Gastrocnemius medialis (tissue), 4 donors: ENCODE data around the gene AKNA. TPM values are rescaled to one million over a fixed set of nuclear protein-coding genes. Genes with fewer than 3 reads are reported as not detected.
A peak's percentile ranks its signal among the peaks of the same experiment; 100 is the strongest.

Source experiments
- ATAC-seq, 2 donors: fragments of 150-250 bp; one replicate each; pipeline ENCODE4 v1.9.1; 2016
- DNase-seq, 2 donors: peaks; one replicate each; pipeline ENCODE4 v3.0.0-alpha.2; 2019
- H3K27ac ChIP-seq, 4 donors: fragments of 200-600 bp; sonication (generic); 1 replicate in 1 of 4; 2 replicates in 3 of 4; pipeline ENCODE4 v1.5.1; 2016 to 2018; ENCODE audit warnings: mild to moderate bottlenecking in 2 of 4, moderate library complexity in 1 of 4
- H3K27me3 ChIP-seq, 3 donors: fragments of 200-600 bp; sonication (generic) in 2 of 3; 1 replicate in 1 of 3; 2 replicates in 2 of 3; pipeline versions ENCODE4 v1.5.1 to v1.6.0; 2016 to 2019; ENCODE audit warnings: mild to moderate bottlenecking in 1 of 3, moderate library complexity in 1 of 3
- H3K36me3 ChIP-seq, 2 donors: fragments of 200-600 bp; sonication (generic) in 1 of 2; one replicate each; pipeline ENCODE4 v1.5.1; 2017 to 2018
- H3K4me1 ChIP-seq, 2 donors: fragments of 200-600 bp; sonication (generic) in 1 of 2; one replicate each; pipeline ENCODE4 v1.5.1; 2016 to 2017; ENCODE audit warnings: mild to moderate bottlenecking in 2 of 2
- H3K4me3 ChIP-seq, 4 donors: fragments of 200-600 bp; sonication (generic) in 3 of 4; 1 replicate in 1 of 4; 2 replicates in 3 of 4; pipeline ENCODE4 v1.5.1; 2016 to 2019; ENCODE audit warnings: mild to moderate bottlenecking in 2 of 4
- H3K9me3 ChIP-seq, 3 donors: fragments of 200-600 bp; sonication (generic) in 2 of 3; 1 replicate in 1 of 3; 2 replicates in 2 of 3; pipeline ENCODE4 v1.5.1; 2016 to 2019
- POLR2A ChIP-seq, 2 donors: fragments of 450-650 bp; IDR thresholded peaks; one replicate each; pipeline ENCODE4 v1.6.1; 2017; ENCODE audit warnings: antibody characterized with exemption in 2 of 2, mild to moderate bottlenecking in 2 of 2, moderate library complexity in 2 of 2
- in situ Hi-C, 4 donors: fragments of 200-750 bp; cut with MboI; loops; one replicate each; pipeline versions ENCODE4 v1.15.0 to v1.8.0; 2017; ENCODE audit warnings: low sequenced_read_pairs in 4 of 4
- intact Hi-C: fragments of 100-400 bp; cut with DNase I; formaldehyde crosslinking; loops from one replicate; pipeline ENCODE4 v1.15.1; 2023; ENCODE audit warnings: low total_unique reads
- total RNA-seq, 4 donors: library from RNA; depleted of rRNA; stranded (reverse); fragments of >200 nt; gene quantifications; one replicate each; pipeline versions ENCODE4 v1.1.0 to v1.2.3, GENCODE V29; 2016
- TF ChIP-seq, protein P1 (sequence below), 5 experiments: fragments of 450-650 bp in 3 of 5; fragments of 200-600 bp in 2 of 5; sonication (generic) in 2 of 5; IDR thresholded peaks in 4 of 5; conservative IDR thresholded peaks in 1 of 5; 1 replicate in 4 of 5; 2 replicates in 1 of 5; pipeline ENCODE4 v1.5.1; 2016 to 2019; ENCODE audit warnings: antibody characterized with exemption in 5 of 5, mild to moderate bottlenecking in 3 of 5, moderate library complexity in 3 of 5

AKNA gene
- total RNA-seq, 4 donors from 2014 or later: 2.8 to 5.7 (median 3.8) TPM

DNA sequence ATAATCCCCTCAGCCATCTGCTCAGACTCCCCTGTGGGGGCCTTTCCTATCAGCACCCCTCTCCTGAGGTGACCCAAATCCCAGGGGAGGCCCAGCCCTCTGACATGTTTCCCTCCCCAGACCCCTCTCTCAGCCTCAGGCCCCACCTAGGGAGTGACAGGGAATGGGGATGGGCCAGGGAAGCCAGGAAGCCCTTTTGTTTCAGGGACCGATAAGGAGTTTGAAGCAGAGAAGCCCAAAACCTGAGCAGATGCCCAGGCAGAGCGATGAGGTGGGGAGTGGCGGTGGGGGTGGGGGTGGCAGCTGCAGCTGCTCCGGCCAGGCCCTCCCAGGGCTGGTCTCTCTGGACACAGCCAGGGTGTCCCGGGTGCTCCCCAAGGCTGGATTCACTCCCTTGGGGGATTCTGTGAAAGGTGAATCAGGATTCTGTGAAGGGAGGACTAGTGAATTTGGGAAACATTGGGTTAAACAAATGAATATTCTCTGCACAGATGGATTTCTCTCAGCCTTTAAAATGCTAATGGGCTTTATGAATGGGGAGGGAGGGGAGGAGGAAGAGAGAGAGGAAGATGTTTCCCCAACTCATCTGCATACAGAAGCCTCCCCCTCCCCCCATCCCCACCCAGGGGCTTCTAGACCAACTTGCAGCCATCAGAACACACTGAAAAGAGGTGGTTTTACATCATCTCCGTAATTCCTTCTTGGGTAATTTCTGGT is 17.4 kb downstream of the AKNA start:
- no peak for DNase-seq
- Histone ChIP-seq H3K36me3 (no peaks in the 10 kb centered on the region), H3K9me3 (no peaks in the 10 kb centered on the region), H3K4me1 (peaks cover 0 to 5% of the 10 kb centered on the region in 2 donors), H3K4me3 (no peak overlapping the region), H3K27me3 (no peaks in the 10 kb centered on the region), H3K27ac (no peak overlapping the region)
- no peak for TF ChIP-seq POLR2A (IDR thresholded peaks at IDR 0.05)
- TF ChIP-seq, protein P1, sequence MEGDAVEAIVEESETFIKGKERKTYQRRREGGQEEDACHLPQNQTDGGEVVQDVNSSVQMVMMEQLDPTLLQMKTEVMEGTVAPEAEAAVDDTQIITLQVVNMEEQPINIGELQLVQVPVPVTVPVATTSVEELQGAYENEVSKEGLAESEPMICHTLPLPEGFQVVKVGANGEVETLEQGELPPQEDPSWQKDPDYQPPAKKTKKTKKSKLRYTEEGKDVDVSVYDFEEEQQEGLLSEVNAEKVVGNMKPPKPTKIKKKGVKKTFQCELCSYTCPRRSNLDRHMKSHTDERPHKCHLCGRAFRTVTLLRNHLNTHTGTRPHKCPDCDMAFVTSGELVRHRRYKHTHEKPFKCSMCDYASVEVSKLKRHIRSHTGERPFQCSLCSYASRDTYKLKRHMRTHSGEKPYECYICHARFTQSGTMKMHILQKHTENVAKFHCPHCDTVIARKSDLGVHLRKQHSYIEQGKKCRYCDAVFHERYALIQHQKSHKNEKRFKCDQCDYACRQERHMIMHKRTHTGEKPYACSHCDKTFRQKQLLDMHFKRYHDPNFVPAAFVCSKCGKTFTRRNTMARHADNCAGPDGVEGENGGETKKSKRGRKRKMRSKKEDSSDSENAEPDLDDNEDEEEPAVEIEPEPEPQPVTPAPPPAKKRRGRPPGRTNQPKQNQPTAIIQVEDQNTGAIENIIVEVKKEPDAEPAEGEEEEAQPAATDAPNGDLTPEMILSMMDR (IDR thresholded peaks at IDR 0.05 in 4 of 5, conservative IDR thresholded peaks at IDR 0.05 in 1 of 5): no peak
- no peak for ATAC-seq
- intact Hi-C loops: no loop called here
- in situ Hi-C loops: no loop called here

DNA sequence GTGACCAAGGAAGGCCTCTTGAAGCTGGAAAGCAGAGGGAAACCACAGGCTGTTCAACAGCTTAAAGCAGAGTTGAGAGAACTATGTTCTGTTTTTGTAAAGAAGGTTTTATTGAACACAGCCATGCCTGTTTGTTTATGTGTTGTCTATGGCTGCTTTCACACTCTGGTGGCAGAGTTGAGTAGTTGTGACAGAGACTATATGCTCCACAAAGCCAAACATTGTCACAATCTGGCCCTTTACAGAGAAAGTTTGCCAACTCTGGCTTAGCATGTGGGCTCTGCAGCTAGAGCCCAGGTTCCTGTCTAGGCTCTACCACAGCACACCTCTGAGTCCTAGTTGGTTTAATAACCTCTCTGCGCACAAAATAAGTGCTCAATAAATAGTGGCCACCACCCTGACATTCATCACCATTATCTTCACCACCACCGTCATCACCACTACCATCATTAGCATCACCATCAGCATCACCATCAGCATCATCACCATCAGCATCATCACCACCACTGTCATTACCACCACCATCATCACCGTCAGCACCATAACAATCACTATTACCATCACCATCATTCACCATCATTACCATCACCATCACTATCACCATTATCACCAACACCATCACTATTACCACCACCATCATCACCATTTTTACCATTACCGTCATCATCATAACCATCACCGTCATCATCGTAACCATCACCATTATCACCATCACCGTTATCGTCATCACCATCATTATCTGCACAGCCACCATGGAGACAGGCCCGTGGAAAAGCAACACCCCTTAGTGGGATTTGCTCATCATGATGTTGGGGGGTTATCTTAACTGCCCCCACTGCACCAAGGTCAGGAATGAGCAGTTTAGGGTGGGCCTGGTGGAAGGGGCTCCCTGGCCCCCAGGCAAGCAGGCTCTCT is 18.3 kb downstream of the AKNA start:
- DNase-seq: no peak
- Histone ChIP-seq H3K36me3 (no peaks in the 10 kb centered on the region), H3K27ac (no peak overlapping the region), H3K27me3 (no peaks in the 10 kb centered on the region), H3K9me3 (no peaks in the 10 kb centered on the region), H3K4me1 (peaks cover 0 to 5% of the 10 kb centered on the region in 2 donors), H3K4me3 (no peak overlapping the region)
- intact Hi-C loops (no loop called here), in situ Hi-C loops (no loop called here)
- no peak for ATAC-seq
- TF ChIP-seq, protein P1 (IDR thresholded peaks at IDR 0.05 in 4 of 5, conservative IDR thresholded peaks at IDR 0.05 in 1 of 5): no peak
- TF ChIP-seq POLR2A (IDR thresholded peaks at IDR 0.05): no peak

DNA sequence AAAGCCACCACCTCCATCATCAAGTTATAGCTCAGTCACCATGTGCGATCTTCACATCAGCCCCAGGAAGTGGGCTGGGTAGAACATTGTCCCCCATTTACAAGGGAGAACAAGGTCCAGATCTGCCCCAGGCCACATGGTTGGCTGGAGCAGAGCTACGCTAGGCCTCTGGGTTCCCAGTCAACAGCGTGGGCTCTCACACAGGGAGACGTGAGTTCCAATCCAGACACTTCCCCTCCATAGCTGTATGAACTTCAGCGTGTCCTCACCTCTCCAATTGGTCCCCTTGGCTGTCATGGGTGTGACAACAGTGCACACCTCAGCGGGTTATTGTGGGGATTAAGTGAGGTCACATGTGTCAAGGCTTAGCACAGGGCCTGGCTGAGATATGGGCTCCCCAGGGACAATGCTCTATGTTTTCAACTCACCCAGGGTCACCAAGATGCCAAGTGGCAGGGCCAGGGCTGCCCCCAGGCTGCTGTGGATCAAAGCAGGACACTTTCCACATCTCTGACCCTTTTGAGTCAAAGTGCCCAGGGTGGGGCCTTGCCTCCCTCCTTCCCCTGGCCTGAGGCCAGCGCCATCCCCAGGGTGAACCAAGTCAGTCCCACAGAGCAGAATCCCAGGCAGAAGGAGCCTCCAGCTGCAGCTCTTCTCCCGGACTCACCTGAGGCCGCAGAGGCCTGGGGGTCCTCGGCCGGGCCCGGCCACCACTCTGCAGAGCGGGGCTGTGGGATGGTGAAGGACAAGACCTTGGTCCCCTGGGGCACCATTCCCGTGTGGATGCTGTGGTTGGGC is 19.8 kb downstream of the AKNA start:
- DNase-seq (no peak), ATAC-seq (no peak)
- Histone ChIP-seq H3K4me1 (peaks cover 0 to 5% of the 10 kb centered on the region in 2 donors), H3K9me3 (no peaks in the 10 kb centered on the region), H3K4me3 (no peak overlapping the region), H3K27me3 (no peaks in the 10 kb centered on the region), H3K27ac (no peak overlapping the region), H3K36me3 (no peaks in the 10 kb centered on the region)
- in situ Hi-C loops: no loop called here
- intact Hi-C loops: no loop called here
- no peak for TF ChIP-seq POLR2A (IDR thresholded peaks at IDR 0.05)
- TF ChIP-seq, protein P1 (IDR thresholded peaks at IDR 0.05 in 4 of 5, conservative IDR thresholded peaks at IDR 0.05 in 1 of 5): no peak

DNA sequence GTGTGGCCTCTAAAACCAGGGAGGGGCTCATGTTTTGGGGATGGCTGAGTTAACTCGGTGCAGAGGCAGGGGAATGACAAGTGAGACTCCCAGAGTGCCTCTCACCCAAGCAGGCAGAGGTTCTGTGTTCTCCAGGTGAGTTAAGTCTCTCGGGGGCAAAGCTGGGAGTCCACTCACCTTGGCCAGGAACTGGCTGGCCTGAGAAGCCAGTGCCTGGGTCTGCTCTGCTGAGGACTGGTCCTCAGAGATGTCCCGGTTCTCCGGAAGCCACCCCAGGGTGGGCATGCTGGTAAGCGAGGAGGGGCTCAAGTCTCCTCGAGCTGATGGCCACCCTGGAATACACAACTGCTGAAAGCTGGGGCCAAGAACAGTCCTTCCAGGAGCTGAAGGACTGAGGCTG is 20.4 kb downstream of the AKNA start:
- H3K27me3 ChIP-seq: no peaks in the 10 kb centered on the region
- no peaks in the 10 kb centered on the region for H3K9me3 ChIP-seq
- TF ChIP-seq POLR2A (IDR thresholded peaks at IDR 0.05): no peak
- H3K4me3 ChIP-seq: no peak overlapping the region
- peaks cover 0 to 1% of the 10 kb centered on the region in 2 donors for H3K4me1 ChIP-seq
- no peaks in the 10 kb centered on the region for H3K36me3 ChIP-seq
- H3K27ac ChIP-seq: peak overlapping the region in 1 of 4 donors; percentile 13
- intact Hi-C loops: no loop called here
- in situ Hi-C loops: no loop called here
- no peak for ATAC-seq
- DNase-seq: no peak
